Measurements from ENCODE around the gene PALD1.

DNA sequence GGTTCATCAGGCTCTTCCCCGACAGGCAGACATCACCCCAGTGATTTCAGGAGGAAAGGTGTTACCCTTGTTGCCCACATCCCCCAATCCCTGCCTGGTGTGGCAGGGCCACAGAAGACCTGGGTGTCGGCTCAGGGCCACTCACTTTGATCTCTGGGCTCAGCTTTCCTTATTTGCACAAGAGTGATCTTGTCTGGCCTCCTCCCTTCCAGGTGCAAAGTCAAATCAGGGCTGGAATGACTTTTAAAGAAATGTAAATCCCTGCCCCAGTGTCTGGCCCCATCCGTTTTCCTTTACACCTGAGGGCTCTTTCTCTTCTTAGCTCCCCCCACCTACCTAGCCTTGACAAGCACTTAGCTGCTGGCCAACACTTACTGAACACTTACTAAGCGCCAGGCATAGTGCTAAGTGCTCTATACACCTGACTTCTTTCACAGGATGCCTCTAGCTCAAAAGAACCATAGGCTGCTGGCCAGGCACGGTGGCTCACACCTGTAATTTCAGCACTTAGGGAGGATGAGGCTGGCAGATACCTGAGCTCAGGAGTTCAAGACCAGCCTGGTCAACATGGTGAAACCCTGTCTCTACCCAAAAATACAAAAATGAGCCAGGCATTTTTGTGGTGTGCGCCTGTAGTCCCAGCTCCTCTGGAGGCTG, 36.1 kb upstream of the PALD1 start:
- TF ChIP-seq BHLHE40 (IDR thresholded peaks at IDR 0.05; ENCODE audit: low read length) (no peak), GATA2 (CRISPR knock-in tag; IDR thresholded peaks at IDR 0.05) (no peak)
- TF ChIP-seq, protein P1, sequence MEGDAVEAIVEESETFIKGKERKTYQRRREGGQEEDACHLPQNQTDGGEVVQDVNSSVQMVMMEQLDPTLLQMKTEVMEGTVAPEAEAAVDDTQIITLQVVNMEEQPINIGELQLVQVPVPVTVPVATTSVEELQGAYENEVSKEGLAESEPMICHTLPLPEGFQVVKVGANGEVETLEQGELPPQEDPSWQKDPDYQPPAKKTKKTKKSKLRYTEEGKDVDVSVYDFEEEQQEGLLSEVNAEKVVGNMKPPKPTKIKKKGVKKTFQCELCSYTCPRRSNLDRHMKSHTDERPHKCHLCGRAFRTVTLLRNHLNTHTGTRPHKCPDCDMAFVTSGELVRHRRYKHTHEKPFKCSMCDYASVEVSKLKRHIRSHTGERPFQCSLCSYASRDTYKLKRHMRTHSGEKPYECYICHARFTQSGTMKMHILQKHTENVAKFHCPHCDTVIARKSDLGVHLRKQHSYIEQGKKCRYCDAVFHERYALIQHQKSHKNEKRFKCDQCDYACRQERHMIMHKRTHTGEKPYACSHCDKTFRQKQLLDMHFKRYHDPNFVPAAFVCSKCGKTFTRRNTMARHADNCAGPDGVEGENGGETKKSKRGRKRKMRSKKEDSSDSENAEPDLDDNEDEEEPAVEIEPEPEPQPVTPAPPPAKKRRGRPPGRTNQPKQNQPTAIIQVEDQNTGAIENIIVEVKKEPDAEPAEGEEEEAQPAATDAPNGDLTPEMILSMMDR (IDR thresholded peaks at IDR 0.05 in 2 of 3, conservative IDR thresholded peaks at IDR 0.05 in 1 of 3; ENCODE audit: insufficient read depth in 2 of 3, low read depth in 1 of 3, low read length in 3 of 3): no peak
